Measurements from ENCODE around the gene NID1.
"Not testable (repeated sequence)": the region's sequence is repeated elsewhere in the genome, so short reads cannot be mapped to it uniquely, and the experiment has no call there.

Gene NID1

GRCh38 chr1:235996048-235996785 lies 68.7 kb downstream of the NID1 start:
- no peak for DNase-seq (ENCODE audit: low spot score)

GRCh38 chr1:235995511-235995910 lies 69.4 kb downstream of the NID1 start:
- no peak for DNase-seq (ENCODE audit: low spot score)

- DNase-seq (ENCODE audit: low spot score) = no peak
These were observed 71.2 kb downstream of the NID1 start for GRCh38 chr1:235993652-235994051.

- no peak for DNase-seq (ENCODE audit: low spot score)
These were observed 72.0 kb downstream of the NID1 start for GRCh38 chr1:235992868-235993267.

- DNase-seq (ENCODE audit: low spot score) = no peak
These were observed 72.5 kb downstream of the NID1 start for GRCh38 chr1:235992346-235992745.

- peak; percentile 60 for DNase-seq (ENCODE audit: low spot score)
These were observed 74.5 kb downstream of the NID1 start for GRCh38 chr1:235990330-235990795.

GRCh38 chr1:235989105-235989504 lies 75.8 kb downstream of the NID1 start:
- DNase-seq (ENCODE audit: low spot score) = no peak

- DNase-seq (ENCODE audit: low spot score) = no peak
These were observed 78.0 kb downstream of the NID1 start for GRCh38 chr1:235986869-235987268.

GRCh38 chr1:235984041-235984825 lies 80.7 kb downstream of the NID1 start:
- DNase-seq (ENCODE audit: low spot score) = peak; percentile 71

- DNase-seq (ENCODE audit: low spot score) = no peak
These were observed 83.9 kb downstream of the NID1 start for GRCh38 chr1:235980976-235981375.

- no peak for DNase-seq (ENCODE audit: low spot score)
These were observed 85.1 kb downstream of the NID1 start for GRCh38 chr1:235979716-235980333.

GRCh38 chr1:235979176-235979575 lies 85.7 kb downstream of the NID1 start:
- DNase-seq (ENCODE audit: low spot score) = no peak

GRCh38 chr1:235976490-235976889 lies 88.4 kb downstream of the NID1 start:
- DNase-seq (ENCODE audit: low spot score) = no peak

GRCh38 chr1:235974616-235975015 lies 90.3 kb downstream of the NID1 start:
- no peak for DNase-seq (ENCODE audit: low spot score)

- DNase-seq (ENCODE audit: low spot score) = not testable (repeated sequence)
These were observed 92.2 kb downstream of the NID1 start for GRCh38 chr1:235972691-235973090.

- peak; percentile 69 for DNase-seq (ENCODE audit: low spot score)
These were observed 92.6 kb downstream of the NID1 start for GRCh38 chr1:235972311-235972689.

- peak; percentile 93 for DNase-seq (ENCODE audit: low spot score)
These were observed 93.1 kb downstream of the NID1 start for GRCh38 chr1:235971571-235972310.

GRCh38 chr1:235971020-235971419 lies 93.9 kb downstream of the NID1 start:
- no peak for DNase-seq (ENCODE audit: low spot score)

GRCh38 chr1:235968831-235969230 lies 96.1 kb downstream of the NID1 start:
- DNase-seq (ENCODE audit: low spot score) = no peak

GRCh38 chr1:235966134-235966533 lies 98.8 kb downstream of the NID1 start:
- not testable (repeated sequence) for DNase-seq (ENCODE audit: low spot score)

GRCh38 chr1:235960809-235961208 lies 104.1 kb downstream of the NID1 start:
- no peak for DNase-seq (ENCODE audit: low spot score)

GRCh38 chr1:235958021-235958420 lies 106.9 kb downstream of the NID1 start:
- DNase-seq (ENCODE audit: low spot score) = no peak

All from AG20443 (cell line).